GM10847 (cell line): ENCODE results near the gene LAMTOR2.

Experiments used
- POLR2A ChIP-seq: IDR thresholded peaks from 2 replicates; pipeline ENCODE4 v1.6.1; 2011; ENCODE audit not compliant: insufficient read length; ENCODE audit errors: extremely low read depth

Gene LAMTOR2

GRCh38 chr1:156065871-156066270 is 11.3 kb downstream of the LAMTOR2 start:
- TF ChIP-seq POLR2A, result no peak

GRCh38 chr1:156067262-156067661 is 12.7 kb downstream of the LAMTOR2 start:
- TF ChIP-seq POLR2A, result no peak

- TF ChIP-seq POLR2A, result no peak
These were observed 15.2 kb downstream of the LAMTOR2 start for GRCh38 chr1:156069490-156070455.

GRCh38 chr1:156070548-156070947 is 16.0 kb downstream of the LAMTOR2 start:
- TF ChIP-seq POLR2A, result no peak

GRCh38 chr1:156072251-156072650 is 17.7 kb downstream of the LAMTOR2 start:
- no peak for TF ChIP-seq POLR2A

- no peak for TF ChIP-seq POLR2A
These were observed 18.6 kb downstream of the LAMTOR2 start for GRCh38 chr1:156073110-156073687.

GRCh38 chr1:156073740-156074139 is 19.2 kb downstream of the LAMTOR2 start:
- TF ChIP-seq POLR2A, result no peak

- TF ChIP-seq POLR2A, result no peak
These were observed 20.1 kb downstream of the LAMTOR2 start for GRCh38 chr1:156074661-156075060.

- TF ChIP-seq POLR2A, result no peak
These were observed 20.6 kb downstream of the LAMTOR2 start for GRCh38 chr1:156075162-156075561.

GRCh38 chr1:156075775-156076204 is 21.2 kb downstream of the LAMTOR2 start:
- no peak for TF ChIP-seq POLR2A

- no peak for TF ChIP-seq POLR2A
These were observed 22.2 kb downstream of the LAMTOR2 start for GRCh38 chr1:156076609-156077429.

- TF ChIP-seq POLR2A, result no peak
These were observed 22.8 kb downstream of the LAMTOR2 start for GRCh38 chr1:156077430-156077760.

- no peak for TF ChIP-seq POLR2A
These were observed 24.1 kb downstream of the LAMTOR2 start for GRCh38 chr1:156078728-156079127.

- no peak for TF ChIP-seq POLR2A
These were observed 25.2 kb downstream of the LAMTOR2 start for GRCh38 chr1:156079762-156080161.

GRCh38 chr1:156080241-156080862 is 25.8 kb downstream of the LAMTOR2 start:
- TF ChIP-seq POLR2A, result no peak
